Testis (tissue), 2 donors: ENCODE data around the gene CINP.

Experiments
- POLR2A ChIP-seq: fragments of 450-650 bp; IDR thresholded peaks from one replicate; pipeline ENCODE4 v1.6.1; 2017; ENCODE audit warnings: antibody characterized with exemption, mild to moderate bottlenecking, moderate library complexity
- TF ChIP-seq, protein P1 (sequence below), 3 experiments: fragments of 450-650 bp in 2 of 3; fragments of 200-600 bp in 1 of 3; sonication (generic) in 1 of 3; IDR thresholded peaks; one replicate each; pipeline ENCODE4 v1.5.1; 2016 to 2019; ENCODE audit warnings: antibody characterized with exemption in 3 of 3, mild to moderate bottlenecking in 2 of 3, moderate library complexity in 1 of 3

DNA sequence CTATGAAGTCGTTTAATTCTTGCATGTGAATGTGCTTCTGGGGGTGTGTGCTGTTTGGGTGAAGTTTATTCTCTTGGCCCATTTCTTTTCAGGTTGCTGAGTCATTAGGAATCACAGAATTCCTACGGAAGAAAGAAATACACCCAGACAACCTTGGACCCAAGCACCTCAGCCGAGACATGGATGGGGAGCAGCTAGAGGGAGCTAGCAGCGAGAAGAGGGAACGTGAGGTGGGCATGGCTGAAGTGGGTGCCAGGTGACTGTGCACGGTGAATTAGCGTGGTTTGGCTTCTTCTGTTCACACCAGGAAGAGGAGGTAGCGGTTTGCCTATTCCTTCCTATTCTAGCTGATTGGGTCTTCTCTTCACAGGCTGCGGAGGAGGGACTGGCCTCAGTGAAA lies 24.0 kb downstream of the CINP start:
- TF ChIP-seq, protein P1, sequence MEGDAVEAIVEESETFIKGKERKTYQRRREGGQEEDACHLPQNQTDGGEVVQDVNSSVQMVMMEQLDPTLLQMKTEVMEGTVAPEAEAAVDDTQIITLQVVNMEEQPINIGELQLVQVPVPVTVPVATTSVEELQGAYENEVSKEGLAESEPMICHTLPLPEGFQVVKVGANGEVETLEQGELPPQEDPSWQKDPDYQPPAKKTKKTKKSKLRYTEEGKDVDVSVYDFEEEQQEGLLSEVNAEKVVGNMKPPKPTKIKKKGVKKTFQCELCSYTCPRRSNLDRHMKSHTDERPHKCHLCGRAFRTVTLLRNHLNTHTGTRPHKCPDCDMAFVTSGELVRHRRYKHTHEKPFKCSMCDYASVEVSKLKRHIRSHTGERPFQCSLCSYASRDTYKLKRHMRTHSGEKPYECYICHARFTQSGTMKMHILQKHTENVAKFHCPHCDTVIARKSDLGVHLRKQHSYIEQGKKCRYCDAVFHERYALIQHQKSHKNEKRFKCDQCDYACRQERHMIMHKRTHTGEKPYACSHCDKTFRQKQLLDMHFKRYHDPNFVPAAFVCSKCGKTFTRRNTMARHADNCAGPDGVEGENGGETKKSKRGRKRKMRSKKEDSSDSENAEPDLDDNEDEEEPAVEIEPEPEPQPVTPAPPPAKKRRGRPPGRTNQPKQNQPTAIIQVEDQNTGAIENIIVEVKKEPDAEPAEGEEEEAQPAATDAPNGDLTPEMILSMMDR (IDR thresholded peaks at IDR 0.05) = no peak
- no peak for TF ChIP-seq POLR2A
